GM19467 (cell line): Measurements from ENCODE around the gene ZC3H12C.

Source experiments
- ATAC-seq: cut with Tn5 transposase; IDR thresholded peaks from one replicate; pipeline ENCODE4 v1.9.1; 2021; ENCODE audit warnings: mild to moderate bottlenecking, moderate library complexity; ENCODE audit not compliant: unreplicated experiment

Gene ZC3H12C

DNA sequence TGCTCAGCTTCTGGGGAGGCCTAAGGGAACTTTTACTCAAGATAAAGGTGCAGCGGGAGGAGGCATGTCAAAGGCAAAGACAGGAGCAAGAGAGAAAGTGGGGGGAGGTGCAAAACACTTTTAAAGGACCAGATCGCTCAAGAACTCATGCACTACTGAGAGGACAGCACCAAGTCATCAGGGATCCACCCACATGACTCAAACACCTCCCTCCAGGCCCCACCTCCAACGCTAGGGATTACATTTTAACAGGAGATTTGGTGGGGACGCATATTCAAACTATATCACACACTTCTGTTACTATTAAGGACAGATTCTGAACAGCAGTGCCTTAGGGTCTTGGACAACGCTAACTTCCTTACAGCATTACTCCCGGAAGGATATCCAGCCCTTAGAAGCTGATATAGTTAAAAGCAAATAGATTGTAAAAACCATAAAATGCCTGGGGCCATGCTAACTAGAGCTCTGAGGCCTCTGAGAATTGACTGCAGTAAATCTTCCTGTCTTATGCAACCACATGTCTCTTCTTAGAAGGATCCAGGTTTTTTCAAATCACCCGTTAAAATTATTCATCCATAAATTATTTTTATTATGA, 16.7 kb upstream of the ZC3H12C start:
- ATAC-seq, result no peak

DNA sequence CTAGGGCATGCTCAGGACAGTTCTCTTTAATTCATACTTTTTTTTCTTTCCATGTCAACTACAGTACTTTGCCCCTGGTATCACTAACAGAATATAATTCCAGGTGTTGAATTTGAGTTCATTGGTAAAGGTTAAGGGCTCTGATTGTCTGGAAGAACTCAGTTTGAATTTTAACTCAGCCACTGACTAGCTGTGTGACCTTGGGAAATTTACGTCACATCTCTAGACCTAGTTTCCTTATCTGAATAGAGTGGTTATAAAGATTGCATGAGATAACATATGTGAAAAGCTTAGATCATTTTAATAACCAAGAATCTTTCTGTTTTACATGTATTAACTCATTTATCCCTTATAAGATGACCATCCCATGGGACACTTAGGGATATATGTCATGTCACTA, 15.8 kb upstream of the ZC3H12C start:
- peak; percentile 34 for ATAC-seq

GRCh38 chr11:110077831-110078325, 15.3 kb upstream of the ZC3H12C start:
- peak; percentile 73 for ATAC-seq

GRCh38 chr11:110078923-110079544, 14.2 kb upstream of the ZC3H12C start:
- ATAC-seq, result no peak

- ATAC-seq, result no peak
These were observed 13.5 kb upstream of the ZC3H12C start for GRCh38 chr11:110079726-110080125.

DNA sequence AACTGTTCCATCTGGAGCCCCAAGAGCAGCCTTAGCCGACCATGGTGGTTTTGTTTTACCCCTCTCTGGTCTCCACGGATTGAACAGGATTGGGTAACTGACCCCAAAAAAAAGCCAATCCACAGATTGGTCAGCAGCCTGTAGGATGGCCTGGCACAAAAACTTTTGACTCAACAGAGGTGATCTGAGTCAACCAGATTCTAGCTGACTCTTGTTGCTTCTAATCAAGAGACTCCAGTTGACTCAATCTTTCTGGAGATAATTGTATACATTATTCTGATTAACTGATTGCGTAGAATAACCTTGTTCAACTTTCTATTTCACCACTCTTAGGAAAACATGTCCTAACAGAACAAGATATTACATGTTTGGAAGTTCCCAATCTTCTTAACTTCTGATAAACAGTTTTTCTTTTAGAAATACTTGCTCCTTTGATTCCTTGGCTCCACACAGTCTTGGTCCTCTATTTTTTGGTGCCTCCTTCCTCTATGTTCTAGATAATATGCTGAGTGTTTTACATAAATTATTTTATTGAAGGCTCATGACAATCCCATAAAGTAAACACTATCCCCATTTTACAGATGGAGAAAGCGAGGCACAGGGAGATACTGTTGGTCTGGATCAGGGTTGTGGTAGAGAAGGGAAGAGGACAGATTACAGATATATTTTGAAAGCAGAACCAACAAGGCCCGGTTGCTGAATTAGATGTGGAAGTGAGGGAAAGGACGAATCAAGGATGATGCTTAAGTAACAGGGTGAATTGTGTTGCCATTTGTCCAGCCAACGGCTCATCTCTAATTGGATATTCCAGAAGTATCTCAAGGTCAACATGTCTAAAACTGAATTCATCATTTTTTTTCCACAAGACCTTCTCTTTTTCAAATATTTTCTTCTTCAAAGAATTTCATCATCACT, 11.5 kb upstream of the ZC3H12C start:
- ATAC-seq, result no peak

DNA sequence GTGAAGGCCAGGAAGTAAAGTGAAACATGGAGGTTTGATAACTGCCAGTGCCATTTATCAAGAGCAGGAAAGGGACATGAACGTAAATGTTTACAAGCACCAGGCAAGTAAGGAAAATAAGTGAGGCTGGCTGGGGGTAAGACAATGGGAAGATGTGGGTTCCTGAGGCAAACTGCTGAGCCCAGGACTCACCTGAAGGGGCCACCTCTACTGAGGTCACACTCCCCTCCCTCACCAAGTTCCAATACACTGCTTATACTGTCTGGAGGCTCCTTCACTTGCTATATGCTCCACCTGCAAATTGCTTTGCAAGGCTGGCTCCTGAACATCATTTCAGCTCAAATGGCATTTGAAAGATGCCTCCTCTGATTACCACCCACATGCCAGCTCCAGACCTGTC, 10.3 kb upstream of the ZC3H12C start:
- ATAC-seq, result no peak

DNA sequence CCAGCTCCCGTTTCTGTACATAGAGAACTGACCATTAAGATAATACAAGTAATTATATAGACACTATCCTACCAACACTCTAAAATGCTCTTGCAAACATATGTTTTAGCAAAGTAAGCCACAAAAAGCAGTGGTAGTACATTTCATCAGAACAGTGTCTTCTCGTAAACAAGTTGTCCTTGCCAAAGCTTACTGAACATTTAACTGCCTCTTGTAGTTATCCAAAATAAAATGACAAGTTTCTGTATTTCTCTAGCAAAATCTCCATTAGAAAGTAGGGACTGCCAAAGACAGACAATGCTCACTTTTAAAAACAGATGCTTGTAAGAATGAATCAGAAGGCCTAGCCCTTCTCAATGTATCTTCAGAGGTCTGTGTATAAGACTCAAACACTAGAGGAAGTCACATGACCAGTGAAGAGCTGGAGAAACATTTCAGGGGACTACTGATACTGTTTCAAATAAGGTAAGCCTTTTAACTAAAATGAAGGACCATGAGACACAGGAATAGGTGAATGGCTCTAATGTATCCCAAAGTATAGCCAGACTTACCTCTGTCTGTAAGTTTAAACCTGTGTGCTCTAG, 7.8 kb upstream of the ZC3H12C start:
- ATAC-seq, result no peak

DNA sequence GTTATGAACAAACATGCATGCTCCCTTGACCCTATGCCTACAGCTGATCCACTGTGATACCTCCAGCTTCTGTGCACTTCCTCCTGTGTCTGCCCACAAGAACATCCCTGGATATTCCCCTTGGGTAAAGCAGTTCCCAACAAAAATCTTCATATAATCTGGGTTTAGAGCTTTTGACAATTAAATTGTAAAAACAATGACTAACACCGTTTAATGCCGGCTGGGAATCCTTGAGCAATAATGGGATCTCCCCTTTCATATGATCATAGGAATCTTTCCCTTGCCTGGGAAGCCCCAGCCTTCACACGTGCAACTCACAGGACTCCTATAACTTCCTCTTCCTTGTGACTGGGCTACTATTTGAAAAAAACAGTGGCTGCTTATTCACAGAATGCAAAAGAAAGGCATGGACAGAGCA, 6.3 kb upstream of the ZC3H12C start:
- ATAC-seq, result no peak

DNA sequence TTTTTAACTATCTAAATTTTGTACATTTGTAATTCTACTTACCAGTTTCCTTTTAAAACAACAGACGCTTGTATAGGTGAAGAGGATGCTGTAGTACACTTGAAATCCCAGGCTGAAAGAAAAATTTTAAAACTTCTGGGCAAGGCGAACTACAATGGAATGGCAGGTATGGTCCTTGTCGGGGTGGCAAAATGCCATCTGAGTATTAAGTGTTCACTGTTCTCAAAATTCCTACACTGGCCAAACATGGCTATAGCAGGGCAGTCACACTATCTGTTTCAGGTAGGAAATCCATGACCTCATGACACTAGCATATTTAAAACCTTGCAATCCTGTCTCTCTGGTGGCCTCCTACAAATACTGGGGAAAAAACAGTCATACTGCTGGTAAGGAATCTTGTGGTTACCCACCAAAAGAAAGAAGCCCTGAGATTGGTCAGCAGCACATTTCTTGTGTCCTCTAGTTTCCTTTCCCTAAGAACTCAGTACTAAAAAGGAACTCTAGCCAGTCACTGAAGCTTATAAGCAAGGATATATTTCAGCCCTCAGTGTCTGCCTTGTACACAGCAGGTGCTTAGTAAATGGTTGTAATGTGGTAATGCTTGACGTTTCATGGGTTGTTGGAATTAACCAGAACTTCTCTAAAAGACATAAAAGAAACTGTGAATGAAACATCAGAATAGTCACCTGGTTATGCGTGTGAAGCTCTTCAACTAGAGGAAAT, 5.2 kb upstream of the ZC3H12C start:
- ATAC-seq, result no peak

DNA sequence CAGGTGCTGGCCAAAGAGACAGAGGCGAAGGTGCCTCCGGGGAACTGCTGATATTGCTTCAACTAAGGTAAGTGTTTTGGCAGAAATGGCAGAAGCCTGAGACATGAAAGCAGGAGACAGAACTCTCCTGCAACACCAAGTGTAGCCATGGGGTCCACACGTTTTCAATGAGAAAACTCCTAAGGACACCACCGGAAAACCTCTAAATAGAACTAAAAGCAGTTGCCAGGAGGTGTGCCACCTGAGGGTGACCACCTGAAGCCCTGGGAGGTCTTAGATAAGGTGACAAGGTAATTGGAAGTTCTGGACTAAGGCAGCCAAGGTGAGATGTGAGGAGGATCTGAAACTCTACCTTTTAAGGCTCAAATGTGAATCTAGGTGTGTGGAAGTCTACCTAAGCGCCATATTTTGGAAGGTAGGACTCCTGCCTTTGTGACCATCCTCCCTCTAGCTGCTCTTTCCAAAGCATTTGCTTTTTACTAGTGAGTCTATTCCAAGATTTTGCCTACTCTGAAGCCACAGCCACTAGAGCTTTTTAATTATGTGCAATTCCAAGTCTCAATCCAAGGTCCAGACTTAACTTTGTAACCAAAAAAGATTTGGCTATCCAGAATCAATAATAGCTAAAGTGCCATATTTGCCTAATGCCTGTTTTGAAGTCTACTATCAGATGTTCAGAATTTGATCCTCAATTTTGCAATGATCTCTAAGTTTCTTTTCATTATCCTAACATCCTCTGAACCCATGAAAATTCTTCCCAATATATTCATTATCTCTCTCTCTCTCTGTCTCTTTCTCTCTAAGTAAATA, 4.5 kb upstream of the ZC3H12C start:
- no peak for ATAC-seq

DNA sequence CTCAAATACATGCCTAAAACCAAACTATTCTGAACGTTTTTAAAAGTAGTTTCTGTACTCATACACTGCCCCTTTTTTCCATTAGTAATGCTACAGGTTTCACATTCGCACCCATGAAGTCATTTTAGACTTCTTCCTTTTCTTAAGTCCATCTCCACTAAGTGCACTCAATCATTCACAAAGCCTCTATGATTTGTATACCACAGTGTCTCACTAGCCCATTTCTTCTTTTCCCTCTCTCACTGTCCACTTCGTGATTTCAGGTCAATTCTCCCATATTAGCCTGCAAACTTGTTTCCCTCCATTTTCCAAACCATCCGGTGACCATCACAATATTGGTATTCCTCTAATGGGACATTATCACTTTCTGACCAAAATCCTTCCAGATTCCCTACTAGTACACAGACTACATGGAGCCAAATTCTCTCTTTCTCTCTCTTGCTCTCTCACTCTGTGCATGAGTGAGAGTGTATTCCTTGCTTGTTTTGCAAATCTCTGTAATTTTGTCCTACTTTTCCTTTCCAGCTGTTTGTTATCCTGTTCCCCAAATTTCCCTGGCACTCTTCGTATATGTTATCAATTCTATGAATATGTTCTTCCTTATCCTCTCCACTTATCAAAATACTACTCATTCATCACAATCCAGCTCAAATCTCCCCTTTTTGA, 3.4 kb upstream of the ZC3H12C start:
- ATAC-seq, result peak; percentile 19

- ATAC-seq, result no peak
These were observed 2.6 kb upstream of the ZC3H12C start for GRCh38 chr11:110090466-110091026.

- ATAC-seq, result no peak
These were observed 1.1 kb upstream of the ZC3H12C start for GRCh38 chr11:110092111-110092514.

GRCh38 chr11:110093407-110094297, 460 bp downstream of the ZC3H12C start:
- ATAC-seq, result peak; percentile 14

GRCh38 chr11:110094298-110095285, 1.4 kb downstream of the ZC3H12C start:
- no peak for ATAC-seq

DNA sequence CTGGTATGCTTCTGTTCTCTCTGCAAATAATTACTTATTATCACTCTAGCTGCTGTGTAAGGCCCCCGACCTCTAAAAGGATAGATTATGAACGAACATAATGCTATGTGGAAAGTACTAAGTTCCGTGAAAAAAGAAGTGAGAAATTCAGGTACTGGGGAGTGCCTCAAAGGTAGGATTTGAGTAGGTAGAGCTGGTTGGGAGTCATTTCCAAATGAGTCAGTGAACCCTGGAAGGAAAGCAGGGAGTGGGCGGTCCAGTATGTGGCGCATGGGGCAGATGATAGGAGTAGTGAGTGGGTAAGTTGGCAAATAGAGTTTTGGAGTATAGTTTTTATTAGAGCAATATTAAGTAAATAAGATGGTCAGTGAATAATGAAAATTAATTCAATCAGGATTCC, 2.4 kb downstream of the ZC3H12C start:
- ATAC-seq, result no peak
